ENCODE results near the gene MARCO. TPM values are rescaled to one million over a fixed set of nuclear protein-coding genes. Genes with fewer than 3 reads are reported as not detected.

The MARCO gene
- polyA plus RNA-seq, 6 donors from 2014 or later = 0.29 TPM; not detected in 5

DNA sequence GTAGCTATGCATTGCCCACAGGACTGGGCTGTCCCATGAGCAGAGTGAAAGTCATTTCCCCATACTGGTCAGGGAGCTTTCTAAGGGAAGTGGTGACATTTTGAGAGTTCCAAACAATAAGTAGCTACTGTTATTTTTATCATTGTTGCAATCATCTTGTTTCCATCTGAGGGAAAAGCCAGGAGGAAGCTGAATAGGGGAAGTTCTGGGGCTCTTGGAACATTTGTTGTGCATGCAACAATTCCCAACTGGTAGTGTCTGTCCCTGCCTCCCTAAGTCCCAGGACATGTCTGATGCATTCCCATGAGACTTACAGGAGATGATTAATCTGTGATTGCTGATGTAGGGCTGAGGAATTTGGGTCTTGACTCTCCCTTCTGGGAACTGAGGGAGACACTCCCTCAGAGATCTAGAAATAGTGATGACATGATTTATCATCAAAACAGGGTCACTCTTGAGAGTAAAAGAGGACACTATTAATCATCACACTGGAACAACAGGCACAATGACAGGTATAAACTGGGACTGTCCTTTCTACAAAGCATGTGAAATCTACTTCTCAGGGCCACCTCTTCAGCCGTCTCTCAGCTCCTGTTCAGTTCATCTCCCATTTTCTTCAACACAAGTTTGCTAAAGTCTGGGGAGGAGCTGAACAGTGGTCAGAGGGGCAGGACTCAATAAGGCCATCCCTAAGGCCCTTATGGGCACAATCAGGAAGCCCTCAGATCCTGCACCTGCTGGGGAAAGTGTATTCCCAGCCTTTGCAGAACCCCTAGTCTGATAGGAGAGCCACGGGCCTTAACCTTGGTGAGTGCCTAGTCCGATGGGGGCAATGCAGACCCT lies 28.0 kb upstream of the MARCO start:
- no peak for DNase-seq
- no peaks in the 10 kb centered on the region for H3K4me1 Mint-ChIP-seq
- H3K27me3 Mint-ChIP-seq = peaks cover 0 to 15% (median 7%) of the 10 kb centered on the region in 3 donors
- H3K9me3 Mint-ChIP-seq = no peaks in the 10 kb centered on the region
- H3K4me3 Mint-ChIP-seq = no peak overlapping the region
- H3K36me3 Mint-ChIP-seq = no peaks in the 10 kb centered on the region
- ATAC-seq (ENCODE audit: low read depth in 2 of 2) = no peak
- H3K27ac Mint-ChIP-seq = no peak overlapping the region

DNA sequence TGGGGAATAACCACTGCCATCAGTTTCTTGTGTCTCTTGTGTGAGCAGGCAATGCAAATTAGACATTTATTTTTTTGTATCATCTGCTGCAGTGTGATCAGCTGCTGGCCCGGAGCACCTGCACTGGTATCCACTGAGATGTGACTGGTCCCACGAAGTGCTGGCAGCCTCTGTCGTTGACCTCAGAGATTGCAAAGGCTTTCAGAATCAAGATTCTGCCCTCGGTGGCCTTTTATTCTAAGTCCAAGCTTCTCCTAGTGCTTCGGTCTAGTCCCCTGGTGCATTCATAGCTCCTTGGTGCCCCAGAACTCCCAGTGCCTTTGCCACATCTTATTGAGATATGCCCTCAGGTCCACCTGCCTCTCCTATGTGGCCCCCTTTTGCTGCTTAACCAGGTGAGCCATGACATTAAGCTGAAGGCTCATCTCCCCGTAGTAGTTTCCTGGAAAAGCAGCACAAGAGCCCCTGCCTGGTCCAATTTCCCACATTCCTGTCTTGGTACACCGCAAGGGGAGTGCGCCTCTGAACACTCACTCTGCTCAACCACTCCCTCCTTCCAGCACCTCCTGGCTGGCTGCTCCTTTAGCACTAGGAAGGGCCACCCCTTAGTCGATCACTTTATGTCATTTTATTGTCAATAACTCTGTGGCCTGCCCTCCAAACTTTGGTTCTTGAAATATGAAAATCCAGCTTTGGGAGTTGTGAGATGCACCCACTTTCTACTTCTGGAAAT lies 27.1 kb upstream of the MARCO start:
- ATAC-seq (ENCODE audit: low read depth in 2 of 2) = no peak
- no peaks in the 10 kb centered on the region for H3K4me1 Mint-ChIP-seq
- H3K9me3 Mint-ChIP-seq = no peaks in the 10 kb centered on the region
- peaks cover 0 to 15% (median 7%) of the 10 kb centered on the region in 3 donors for H3K27me3 Mint-ChIP-seq
- DNase-seq = no peak
- no peaks in the 10 kb centered on the region for H3K36me3 Mint-ChIP-seq
- no peak overlapping the region for H3K4me3 Mint-ChIP-seq
- H3K27ac Mint-ChIP-seq = no peak overlapping the region

DNA sequence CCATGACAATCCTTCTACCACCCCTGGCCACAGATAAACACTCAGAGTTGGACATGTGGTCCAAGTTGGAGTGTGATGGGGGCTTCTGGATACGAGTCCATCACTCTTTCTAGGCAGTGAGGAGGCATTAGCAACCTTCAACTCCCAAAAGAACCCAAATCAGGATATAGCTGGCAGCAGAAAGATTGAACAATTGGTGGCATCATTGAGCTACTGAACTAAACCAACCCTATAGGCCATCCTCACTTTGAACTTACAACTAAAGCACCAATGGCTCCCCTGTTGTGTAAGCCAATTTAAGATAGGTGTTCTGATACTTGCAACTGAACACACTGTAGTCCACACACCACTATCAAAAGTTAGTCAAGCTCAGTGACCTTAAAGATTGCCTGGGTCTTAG lies 24.0 kb upstream of the MARCO start:
- no peaks in the 10 kb centered on the region for H3K9me3 Mint-ChIP-seq
- H3K4me1 Mint-ChIP-seq = no peaks in the 10 kb centered on the region
- ATAC-seq (ENCODE audit: low read depth in 2 of 2) = no peak
- H3K27me3 Mint-ChIP-seq = peaks cover 4 to 20% (median 7%) of the 10 kb centered on the region in 3 donors
- no peak overlapping the region for H3K4me3 Mint-ChIP-seq
- H3K27ac Mint-ChIP-seq = no peak overlapping the region
- DNase-seq = no peak
- no peaks in the 10 kb centered on the region for H3K36me3 Mint-ChIP-seq

DNA sequence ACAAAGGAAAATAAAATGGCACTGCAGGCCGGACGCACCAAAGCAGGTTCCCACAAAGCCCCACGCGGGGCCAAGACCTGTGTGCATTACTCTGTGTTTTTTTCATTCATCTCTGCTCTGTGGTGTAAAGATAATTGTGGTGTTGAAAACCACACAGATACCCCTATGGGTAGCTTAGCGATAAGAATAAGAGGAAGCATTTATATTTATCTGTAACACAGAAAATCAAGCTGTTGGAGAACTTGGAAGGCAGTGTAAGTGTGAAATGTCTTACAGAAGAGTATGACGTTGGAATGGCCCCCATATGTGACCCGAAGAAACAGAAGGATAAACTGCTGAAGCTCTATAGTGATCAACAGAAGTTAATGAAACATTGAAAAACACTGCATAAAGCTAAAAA lies 20.3 kb upstream of the MARCO start:
- Mint-ChIP-seq H3K27ac (no peak overlapping the region), H3K36me3 (no peaks in the 10 kb centered on the region), H3K27me3 (peaks cover 0 to 19% (median 13%) of the 10 kb centered on the region in 3 donors), H3K4me3 (no peak overlapping the region), H3K9me3 (peaks cover 0 to 3% (median 0%) of the 10 kb centered on the region in 7 donors), H3K4me1 (no peaks in the 10 kb centered on the region)
- DNase-seq = no peak
- no peak for ATAC-seq (ENCODE audit: low read depth in 2 of 2)

DNA sequence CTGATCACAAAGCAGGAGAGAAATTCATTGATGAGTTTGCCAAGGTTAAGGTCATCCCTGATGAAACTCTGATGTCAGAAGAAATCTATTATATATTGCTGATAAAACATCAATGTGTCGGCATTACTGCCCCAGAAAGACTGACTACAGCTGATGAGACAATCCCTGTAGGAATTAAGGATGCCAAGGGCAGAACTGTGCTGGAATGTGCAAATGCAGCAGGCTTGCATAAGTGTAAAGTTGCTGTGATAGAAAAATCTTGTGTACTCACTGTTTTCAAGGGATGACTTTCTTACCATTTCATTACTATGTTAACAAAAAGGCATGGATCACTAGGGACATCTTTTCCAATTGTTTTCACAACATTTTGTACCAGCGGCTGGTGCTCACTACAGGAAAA lies 19.7 kb upstream of the MARCO start:
- DNase-seq = no peak
- Mint-ChIP-seq H3K36me3 (no peaks in the 10 kb centered on the region), H3K4me1 (no peaks in the 10 kb centered on the region), H3K4me3 (no peak overlapping the region), H3K27ac (peak overlapping the region in 1 of 6 donors; percentile 33), H3K9me3 (peaks cover 0 to 3% (median 0%) of the 10 kb centered on the region in 7 donors), H3K27me3 (peaks cover 0 to 19% (median 13%) of the 10 kb centered on the region in 3 donors)
- ATAC-seq (ENCODE audit: low read depth in 2 of 2) = no peak

DNA sequence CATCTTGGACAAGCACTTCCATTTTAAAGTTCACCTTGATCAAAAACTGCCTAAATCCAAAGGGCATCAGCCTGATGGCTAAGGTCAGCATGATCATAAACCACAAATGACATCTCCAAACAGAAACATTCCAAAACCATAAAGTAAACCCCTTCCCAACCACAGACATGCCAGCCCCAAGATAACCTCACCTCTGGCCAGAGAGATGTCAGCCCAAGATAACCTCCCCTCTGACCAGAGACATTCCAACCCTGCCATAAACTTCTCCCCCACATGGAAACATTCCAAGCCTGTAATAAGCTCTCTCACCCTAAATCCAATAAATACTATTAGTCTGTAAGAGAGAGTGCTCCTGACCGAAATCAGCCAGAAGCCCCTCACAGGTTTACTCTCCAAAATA lies 18.6 kb upstream of the MARCO start:
- Mint-ChIP-seq H3K9me3 (peaks cover 0 to 3% (median 0%) of the 10 kb centered on the region in 7 donors), H3K27ac (no peak overlapping the region), H3K27me3 (peaks cover 0 to 14% (median 13%) of the 10 kb centered on the region in 3 donors), H3K4me1 (no peaks in the 10 kb centered on the region), H3K4me3 (no peak overlapping the region), H3K36me3 (no peaks in the 10 kb centered on the region)
- ATAC-seq (ENCODE audit: low read depth in 2 of 2) (no peak), DNase-seq (no peak)

DNA sequence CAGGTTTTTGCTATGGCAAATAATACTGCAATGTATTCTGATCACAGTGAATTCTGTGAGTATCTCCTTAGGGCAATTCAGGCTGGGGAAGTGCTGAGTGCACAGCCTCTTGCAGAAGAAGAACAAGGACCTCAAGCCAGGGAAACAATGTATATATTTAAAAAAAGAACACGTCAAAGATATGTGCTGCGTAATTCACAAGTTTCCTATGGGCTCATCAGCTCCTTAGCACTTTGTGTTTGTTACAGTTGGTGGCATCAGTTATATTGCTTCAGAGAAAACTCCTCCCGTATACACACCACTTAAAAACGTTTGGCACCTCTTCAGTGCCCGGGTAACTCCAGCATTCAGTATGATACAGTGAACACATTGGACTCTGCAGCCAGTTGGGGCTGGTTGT lies 16.5 kb upstream of the MARCO start:
- ATAC-seq (ENCODE audit: low read depth in 2 of 2) = no peak
- H3K4me1 Mint-ChIP-seq = no peaks in the 10 kb centered on the region
- no peaks in the 10 kb centered on the region for H3K36me3 Mint-ChIP-seq
- peaks cover 1 to 11% (median 5%) of the 10 kb centered on the region in 7 donors for H3K9me3 Mint-ChIP-seq
- no peak for DNase-seq
- H3K27ac Mint-ChIP-seq = no peak overlapping the region
- H3K27me3 Mint-ChIP-seq = peaks cover 3 to 14% (median 13%) of the 10 kb centered on the region in 3 donors
- H3K4me3 Mint-ChIP-seq = no peak overlapping the region

DNA sequence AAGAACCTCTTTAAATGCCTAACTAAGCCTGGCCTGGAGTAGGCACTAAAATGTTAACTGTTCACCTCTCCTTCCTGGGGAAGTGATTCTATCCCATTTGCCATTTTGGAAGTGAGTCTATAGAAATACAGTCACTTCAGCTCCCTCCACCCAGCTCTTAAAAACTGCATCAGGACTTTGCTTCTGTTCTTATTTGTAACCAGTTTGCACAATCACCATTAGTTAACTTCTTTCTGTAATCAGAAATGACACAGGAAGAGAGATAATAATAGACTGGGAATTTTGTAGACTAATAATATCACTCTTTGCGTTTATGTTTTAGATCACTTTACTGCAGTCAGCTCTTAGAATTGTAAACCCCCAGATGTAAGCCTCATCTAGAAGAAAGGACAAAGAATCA lies 16.0 kb upstream of the MARCO start:
- Mint-ChIP-seq H3K36me3 (no peaks in the 10 kb centered on the region), H3K4me3 (no peak overlapping the region), H3K9me3 (peaks cover 1 to 12% (median 5%) of the 10 kb centered on the region in 7 donors), H3K4me1 (no peaks in the 10 kb centered on the region), H3K27ac (no peak overlapping the region), H3K27me3 (peaks cover 5 to 11% (median 11%) of the 10 kb centered on the region in 3 donors)
- DNase-seq (no peak), ATAC-seq (ENCODE audit: low read depth in 2 of 2) (no peak)

DNA sequence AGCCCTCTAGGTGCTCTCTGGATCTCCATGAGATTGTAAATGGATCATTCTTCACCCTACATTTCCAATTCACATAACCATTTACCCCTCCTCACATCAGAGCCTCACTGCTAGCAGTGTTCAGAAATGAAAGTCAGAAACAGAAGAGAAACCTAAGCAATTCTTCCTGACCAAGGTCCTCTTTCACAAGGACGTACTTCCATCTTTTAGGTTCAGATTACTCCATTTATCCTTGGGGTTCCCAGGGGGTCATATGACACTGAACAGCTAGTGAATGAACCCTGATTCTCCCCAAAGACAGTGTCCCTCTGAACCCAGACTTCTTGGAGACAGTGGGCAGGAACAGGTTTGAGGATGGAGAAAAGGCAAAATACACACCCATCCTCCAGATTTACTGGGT lies 12.9 kb upstream of the MARCO start:
- DNase-seq = no peak
- Mint-ChIP-seq H3K4me1 (no peaks in the 10 kb centered on the region), H3K9me3 (peaks cover 13 to 38% (median 17%) of the 10 kb centered on the region in 7 donors), H3K27me3 (peaks cover 0 to 6% (median 5%) of the 10 kb centered on the region in 3 donors), H3K27ac (no peak overlapping the region), H3K4me3 (no peak overlapping the region), H3K36me3 (peaks cover 6 to 10% of the 10 kb centered on the region in 2 donors)
- ATAC-seq (ENCODE audit: low read depth in 2 of 2) = no peak

DNA sequence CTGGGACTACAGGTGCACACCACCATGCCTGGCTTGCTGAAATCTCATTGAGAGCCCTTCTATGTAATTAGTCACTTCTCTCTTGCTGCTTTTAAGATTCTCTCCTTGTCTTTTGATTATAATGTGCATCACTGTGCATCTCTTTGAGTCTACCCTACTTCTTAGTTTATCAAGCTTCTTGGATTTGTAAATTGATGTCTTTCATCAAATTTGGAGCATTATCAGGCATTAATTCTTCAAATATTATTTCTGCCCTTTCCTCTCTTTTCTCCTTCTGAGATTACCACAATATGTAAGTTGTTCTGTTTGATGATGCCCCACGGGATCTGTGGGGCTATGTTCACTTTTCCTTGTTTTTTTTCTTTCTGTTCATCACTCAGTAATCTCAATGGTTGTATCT lies 9.0 kb upstream of the MARCO start:
- Mint-ChIP-seq H3K4me3 (no peak overlapping the region), H3K4me1 (no peaks in the 10 kb centered on the region), H3K36me3 (peaks cover 6 to 10% of the 10 kb centered on the region in 2 donors), H3K27me3 (peaks cover 0 to 6% (median 5%) of the 10 kb centered on the region in 3 donors), H3K27ac (no peak overlapping the region), H3K9me3 (peaks cover 10 to 38% (median 17%) of the 10 kb centered on the region in 7 donors)
- no peak for ATAC-seq (ENCODE audit: low read depth in 2 of 2)
- no peak for DNase-seq

DNA sequence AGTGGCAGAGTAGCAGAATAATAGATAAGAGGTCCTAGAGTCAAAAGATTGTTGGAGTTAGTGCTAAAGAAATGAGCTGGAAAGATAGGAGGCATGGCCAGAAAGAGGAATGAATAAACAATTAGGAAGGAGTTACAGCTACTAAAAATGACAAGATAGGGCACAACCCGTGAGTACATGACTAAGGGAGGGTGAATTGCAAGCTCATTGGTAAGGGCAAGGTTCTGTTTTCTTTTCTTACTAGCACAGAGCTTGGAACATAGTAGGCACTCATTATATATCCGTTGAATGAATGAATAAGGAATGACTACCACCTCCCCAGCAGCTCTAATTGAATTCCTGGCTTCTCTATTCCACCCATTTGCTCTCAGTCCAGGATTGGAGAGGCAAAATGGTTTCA lies 5.7 kb upstream of the MARCO start:
- ATAC-seq (ENCODE audit: low read depth in 2 of 2) (no peak), DNase-seq (no peak)
- Mint-ChIP-seq H3K27me3 (peaks cover 3 to 14% (median 10%) of the 10 kb centered on the region in 3 donors), H3K27ac (no peak overlapping the region), H3K36me3 (peaks cover 6 to 10% of the 10 kb centered on the region in 2 donors), H3K4me1 (peaks cover 0 to 5% (median 4%) of the 10 kb centered on the region in 3 donors), H3K9me3 (peaks cover 8 to 26% (median 16%) of the 10 kb centered on the region in 7 donors), H3K4me3 (no peak overlapping the region)

DNA sequence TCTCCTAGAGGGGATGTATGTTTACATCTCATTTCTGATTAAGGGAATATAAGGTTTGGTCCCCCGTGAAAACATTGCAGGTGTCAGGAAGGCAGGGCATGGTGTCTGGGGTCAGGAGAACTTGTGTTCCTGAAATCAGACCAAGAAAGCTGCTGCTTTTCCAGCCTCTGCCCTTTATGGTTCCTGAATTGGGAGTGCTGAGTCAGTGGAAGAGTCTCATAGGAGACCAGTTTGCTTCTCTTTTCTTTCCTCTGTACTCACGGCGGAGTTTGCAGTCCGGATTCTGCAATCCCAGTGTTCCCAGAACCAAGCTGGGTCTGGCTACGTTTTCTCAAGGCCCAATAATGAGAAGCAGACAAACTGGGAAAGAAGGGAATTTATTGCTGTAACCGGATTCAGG lies 5.1 kb upstream of the MARCO start:
- Mint-ChIP-seq H3K9me3 (peaks cover 8 to 20% (median 14%) of the 10 kb centered on the region in 7 donors), H3K36me3 (peaks cover 6 to 10% of the 10 kb centered on the region in 2 donors), H3K27ac (no peak overlapping the region), H3K27me3 (peaks cover 3 to 16% (median 16%) of the 10 kb centered on the region in 3 donors), H3K4me3 (no peak overlapping the region), H3K4me1 (peaks cover 0 to 5% (median 4%) of the 10 kb centered on the region in 3 donors)
- DNase-seq = no peak
- no peak for ATAC-seq (ENCODE audit: low read depth in 2 of 2)

DNA sequence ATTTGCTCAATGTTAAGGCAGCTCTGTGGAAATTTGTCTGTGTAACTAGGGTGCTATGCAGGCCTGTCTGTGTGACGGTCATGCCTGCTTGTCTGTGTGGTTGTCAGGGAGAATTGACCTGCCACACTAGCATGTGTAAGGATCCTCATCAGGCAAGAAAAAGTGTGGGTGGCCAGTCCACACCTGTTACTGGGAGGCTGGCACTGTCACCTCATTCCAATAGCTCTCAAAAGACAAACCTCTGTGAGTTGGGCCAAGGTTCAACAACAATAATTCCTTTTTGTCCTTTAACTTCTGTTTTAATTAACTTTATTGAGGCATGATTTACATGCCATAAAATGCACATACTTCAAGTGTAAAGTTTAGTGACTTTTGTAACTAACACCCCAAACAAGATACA lies 4.2 kb upstream of the MARCO start:
- H3K4me1 Mint-ChIP-seq = peaks cover 0 to 5% (median 4%) of the 10 kb centered on the region in 3 donors
- no peak overlapping the region for H3K4me3 Mint-ChIP-seq
- ATAC-seq (ENCODE audit: low read depth in 2 of 2) (no peak), DNase-seq (no peak)
- H3K27ac Mint-ChIP-seq = no peak overlapping the region
- H3K9me3 Mint-ChIP-seq = peaks cover 7 to 12% (median 8%) of the 10 kb centered on the region in 7 donors
- peaks cover 3 to 17% (median 16%) of the 10 kb centered on the region in 3 donors for H3K27me3 Mint-ChIP-seq
- H3K36me3 Mint-ChIP-seq = peaks cover 4 to 9% of the 10 kb centered on the region in 2 donors
